Lower leg skin (tissue), 4 donors: ENCODE results near the gene CEP112. TPM values are rescaled to one million over a fixed set of nuclear protein-coding genes. Genes with fewer than 3 reads are reported as not detected.

ENCODE experiments used
- DNase-seq, 2 donors: peaks; one replicate each; pipeline ENCODE4 v3.0.0-alpha.2; 2019; ENCODE audit warnings: low spot score in 2 of 2
- H3K4me3 ChIP-seq: fragments of 200-600 bp; sonication (generic); 2 replicates; pipeline ENCODE4 v1.5.1; 2017; ENCODE audit warnings: mild to moderate bottlenecking, low read depth; ENCODE audit not compliant: poor library complexity, severe bottlenecking
- POLR2A ChIP-seq, 2 donors: fragments of 450-650 bp; IDR thresholded peaks; one replicate each; pipeline ENCODE4 v1.6.1; 2016 to 2017; ENCODE audit warnings: antibody characterized with exemption in 2 of 2, mild to moderate bottlenecking in 1 of 2, moderate library complexity in 1 of 2
- WGBS, 2 donors: methylation state at CpG; one replicate each; pipeline ENCODE4 v1.1.5; 2018; 5-methylcytosine and 5-hydroxymethylcytosine counted together
- intact Hi-C: fragments of 100-400 bp; cut with DNase I; formaldehyde crosslinking; loops from one replicate; pipeline ENCODE4 v1.15.0; 2023; ENCODE audit warnings: low total_unique reads
- total RNA-seq, 4 donors: library from RNA; depleted of rRNA; stranded (reverse); fragments of >200 nt; gene quantifications; one replicate each; pipeline ENCODE4 v1.1.0, GENCODE V29; 2016
- TF ChIP-seq, protein P1 (sequence below), 3 donors: fragments of 450-650 bp; IDR thresholded peaks; one replicate each; pipeline ENCODE4 v1.5.1; 2016; ENCODE audit warnings: antibody characterized with exemption in 3 of 3, mild to moderate bottlenecking in 3 of 3, moderate library complexity in 2 of 3

Gene CEP112
- total RNA-seq, 4 donors from 2014 or later = 1.6 to 7.6 (median 3.6) TPM

DNA sequence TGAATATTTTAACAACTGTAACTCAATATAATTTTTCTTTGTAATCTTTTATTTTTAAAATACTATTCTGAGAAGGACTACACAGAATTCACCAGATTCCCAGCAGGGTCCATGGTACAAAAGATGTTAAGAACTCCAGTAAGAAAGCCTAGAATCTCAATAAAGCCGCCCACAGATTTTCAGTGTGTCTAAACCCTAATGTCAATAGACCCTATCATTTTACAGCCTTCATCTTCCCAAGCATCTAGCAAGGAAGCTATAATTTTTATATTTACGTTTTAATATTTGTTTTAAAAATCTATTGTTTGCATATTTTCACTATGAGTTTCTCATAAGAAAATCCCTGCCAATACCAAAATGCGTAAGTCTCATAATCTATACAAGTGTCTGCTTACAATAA is 148.5 kb downstream of the CEP112 start:
- no peak for TF ChIP-seq POLR2A (IDR thresholded peaks at IDR 0.05)
- TF ChIP-seq, protein P1, sequence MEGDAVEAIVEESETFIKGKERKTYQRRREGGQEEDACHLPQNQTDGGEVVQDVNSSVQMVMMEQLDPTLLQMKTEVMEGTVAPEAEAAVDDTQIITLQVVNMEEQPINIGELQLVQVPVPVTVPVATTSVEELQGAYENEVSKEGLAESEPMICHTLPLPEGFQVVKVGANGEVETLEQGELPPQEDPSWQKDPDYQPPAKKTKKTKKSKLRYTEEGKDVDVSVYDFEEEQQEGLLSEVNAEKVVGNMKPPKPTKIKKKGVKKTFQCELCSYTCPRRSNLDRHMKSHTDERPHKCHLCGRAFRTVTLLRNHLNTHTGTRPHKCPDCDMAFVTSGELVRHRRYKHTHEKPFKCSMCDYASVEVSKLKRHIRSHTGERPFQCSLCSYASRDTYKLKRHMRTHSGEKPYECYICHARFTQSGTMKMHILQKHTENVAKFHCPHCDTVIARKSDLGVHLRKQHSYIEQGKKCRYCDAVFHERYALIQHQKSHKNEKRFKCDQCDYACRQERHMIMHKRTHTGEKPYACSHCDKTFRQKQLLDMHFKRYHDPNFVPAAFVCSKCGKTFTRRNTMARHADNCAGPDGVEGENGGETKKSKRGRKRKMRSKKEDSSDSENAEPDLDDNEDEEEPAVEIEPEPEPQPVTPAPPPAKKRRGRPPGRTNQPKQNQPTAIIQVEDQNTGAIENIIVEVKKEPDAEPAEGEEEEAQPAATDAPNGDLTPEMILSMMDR (IDR thresholded peaks at IDR 0.05) = no peak
- 96 to 97% methylated on average over 3 of the region's 3 CpGs for WGBS, 2 donors
- intact Hi-C loops = no loop called here
- no peak for DNase-seq
- H3K4me3 ChIP-seq = no peak overlapping the region

DNA sequence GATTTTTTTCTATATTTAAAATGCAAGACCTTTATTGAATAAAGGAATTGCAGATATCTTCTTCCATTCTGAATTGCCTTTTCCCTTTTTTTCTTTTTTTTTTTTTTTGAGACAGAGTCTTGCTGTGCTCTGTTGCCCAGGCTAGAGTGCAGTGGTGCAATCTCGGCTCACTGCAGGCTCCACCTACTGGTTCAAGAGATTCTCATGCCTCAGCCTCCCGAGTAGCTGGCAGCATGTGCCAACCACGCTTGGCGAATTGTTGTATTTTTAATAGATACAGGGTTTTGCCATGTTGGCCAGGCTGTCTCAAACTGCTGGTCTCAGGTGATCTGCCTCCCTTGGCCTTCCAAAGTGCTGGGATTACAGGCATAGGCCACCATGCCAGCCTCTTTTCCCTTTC is 151.5 kb downstream of the CEP112 start:
- intact Hi-C loops = no loop called here
- no peak for DNase-seq
- TF ChIP-seq, protein P1 (IDR thresholded peaks at IDR 0.05) = no peak
- TF ChIP-seq POLR2A (IDR thresholded peaks at IDR 0.05) = no peak

DNA sequence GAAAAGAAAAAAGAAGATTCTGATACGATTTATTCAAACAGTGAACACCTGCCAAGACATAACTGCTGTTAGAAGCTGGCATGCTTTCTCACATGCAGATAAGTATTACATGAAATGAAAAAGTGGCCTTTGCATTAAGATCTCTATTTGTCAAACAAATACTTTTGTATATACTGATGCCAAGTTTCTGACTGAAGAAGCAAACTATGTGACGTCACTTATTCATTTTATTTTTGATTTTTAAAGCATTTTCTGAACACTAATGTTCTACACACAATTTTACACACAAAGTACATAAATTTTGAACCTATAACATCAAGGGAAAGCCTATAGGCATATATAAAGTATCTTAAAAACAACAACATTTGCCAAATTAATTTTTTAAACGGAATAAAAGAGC is 153.8 kb downstream of the CEP112 start:
- intact Hi-C loops = no loop called here
- no peak for DNase-seq
- WGBS, 2 donors = 36 to 38% methylated on average over 3 of the region's 3 CpGs
- H3K4me3 ChIP-seq = no peak overlapping the region
- no peak for TF ChIP-seq POLR2A (IDR thresholded peaks at IDR 0.05)
- TF ChIP-seq, protein P1 (IDR thresholded peaks at IDR 0.05) = no peak

More for the DNA sequence above, 151.5 kb downstream of the CEP112 start:
- no peak overlapping the region for H3K4me3 ChIP-seq
- 70 to 72% methylated on average over 4 of the region's 4 CpGs for WGBS, 2 donors

DNA sequence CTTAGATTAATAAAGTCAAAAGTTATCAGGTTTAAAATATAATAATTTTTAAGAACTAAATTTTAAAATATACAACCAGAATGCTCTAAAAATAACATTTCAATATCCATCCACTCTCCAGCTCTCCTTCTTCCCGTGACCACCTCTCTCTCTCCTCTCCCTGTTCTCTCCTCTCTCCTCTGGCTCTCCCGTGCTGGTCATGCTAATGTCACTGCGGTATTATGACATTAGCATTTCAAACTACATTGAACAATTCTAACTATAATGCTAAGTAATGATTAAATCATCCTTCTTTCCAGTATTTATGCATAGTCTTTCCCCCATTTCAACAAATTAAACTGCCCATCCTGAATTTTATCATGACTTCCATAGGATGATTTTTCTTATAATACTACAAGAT is 154.7 kb downstream of the CEP112 start:
- intact Hi-C loops = no loop called here
- TF ChIP-seq POLR2A (IDR thresholded peaks at IDR 0.05) = no peak
- TF ChIP-seq, protein P1 (IDR thresholded peaks at IDR 0.05) = no peak
- H3K4me3 ChIP-seq = no peak overlapping the region
- DNase-seq = no peak
- WGBS, 2 donors = 90 to 92% methylated on average over 3 of the region's 3 CpGs

DNA sequence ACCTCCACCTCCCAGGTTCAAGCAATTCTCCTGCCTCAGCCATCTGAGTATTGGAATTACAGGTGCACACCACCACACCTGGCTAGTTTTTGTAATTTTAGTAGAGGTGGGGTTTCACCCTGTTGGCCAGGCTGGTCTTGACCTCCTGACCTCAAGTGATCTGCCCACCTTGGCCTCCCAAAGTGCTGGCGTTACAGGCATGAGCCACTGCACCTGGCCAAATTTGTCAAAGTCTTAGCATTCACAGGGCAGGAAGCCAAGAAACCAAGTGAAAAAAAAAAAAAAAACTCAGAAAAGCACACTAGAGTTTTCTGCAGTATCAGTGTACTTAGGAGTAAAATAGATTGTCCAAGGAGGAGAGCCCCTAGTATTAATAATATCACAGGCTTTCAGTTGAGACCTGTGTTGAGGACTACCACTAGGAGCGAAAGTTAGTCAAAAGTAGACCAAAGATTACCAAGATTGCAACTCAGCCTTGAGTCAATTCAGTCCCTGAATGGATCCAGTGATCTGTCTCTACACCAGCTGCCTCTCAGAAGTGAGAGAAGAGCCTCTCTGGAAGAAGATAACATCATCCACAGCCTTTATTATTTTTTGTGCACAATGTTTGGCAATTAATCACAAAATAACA is 159.7 kb downstream of the CEP112 start:
- DNase-seq = no peak
- H3K4me3 ChIP-seq = no peak overlapping the region
- TF ChIP-seq, protein P1 (IDR thresholded peaks at IDR 0.05) = no peak
- no peak for TF ChIP-seq POLR2A (IDR thresholded peaks at IDR 0.05)
- intact Hi-C loops = no loop called here
- WGBS, 2 donors = 78 to 82% methylated on average over 2 of the region's 2 CpGs

DNA sequence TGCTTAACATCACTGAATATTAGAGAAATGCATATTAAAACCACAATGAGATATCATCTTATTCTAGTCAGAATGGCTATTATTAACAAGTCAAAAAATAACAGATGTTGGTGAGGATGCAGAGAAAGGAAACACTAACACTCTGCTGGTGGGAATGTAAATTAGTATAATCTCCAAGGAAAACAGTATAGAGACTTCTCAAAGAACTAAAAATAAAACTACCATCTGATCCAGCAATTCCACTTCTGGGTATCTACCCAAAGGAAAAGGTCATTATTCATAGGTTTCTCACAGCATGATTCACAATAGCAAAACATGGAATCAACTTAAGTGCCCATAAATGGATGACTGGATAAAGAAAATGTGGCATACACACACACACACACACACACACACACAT is 166.4 kb downstream of the CEP112 start:
- H3K4me3 ChIP-seq = no peak overlapping the region
- intact Hi-C loops = no loop called here
- no peak for TF ChIP-seq POLR2A (IDR thresholded peaks at IDR 0.05)
- TF ChIP-seq, protein P1 (IDR thresholded peaks at IDR 0.05) = no peak
- no peak for DNase-seq
